B cell (primary cell): Measurements from ENCODE around the gene WFDC1. TPM values are rescaled to one million over a fixed set of nuclear protein-coding genes. Genes with fewer than 3 reads are reported as not detected.

ENCODE experiments used
- ATAC-seq: fragments of 200-7000 bp; cut with Tn5 transposase; one replicate; pipeline ENCODE4 v1.10.0; 2021; ENCODE audit warnings: low read depth, mild to moderate bottlenecking, moderate number of reproducible peaks, moderate library complexity
- CTCF ChIA-PET: fragments of 350-600 bp; sonication (Branson Sonifier 250); formaldehyde crosslinking; loops from one replicate; lab custom pipeline; 2021; ENCODE audit warnings: antibody characterized with exemption, inconsistent platforms; lab: Charles Lee
- POLR2A ChIA-PET: fragments of 350-600 bp; sonication (Branson Sonifier 250); formaldehyde crosslinking; loops from one replicate; lab custom pipeline; 2021; ENCODE audit warnings: antibody characterized with exemption; lab: Charles Lee
- DNase-seq: peaks from one replicate; pipeline ENCODE4 v3.0.0; 2013
- H2AFZ ChIP-seq: 2 replicates; pipeline ENCODE4 v1.6.1; 2012; ENCODE audit warnings: mild to moderate bottlenecking, low read depth, low read length; ENCODE audit not compliant: insufficient read depth, poor library complexity, severe bottlenecking
- H3K27ac ChIP-seq, 2 donors: 1 replicate in 1 of 2; 2 replicates in 1 of 2; pipeline ENCODE4 v1.5.1; 2012 to 2013; ENCODE audit warnings: low read length in 2 of 2, mild to moderate bottlenecking in 2 of 2, moderate library complexity in 1 of 2
- H3K27me3 ChIP-seq, 4 experiments: fragments of 200-600 bp in 1 of 4; sonication (generic) in 1 of 4; replicated peaks in 1 of 4; 1 replicate in 2 of 4; 2 replicates in 2 of 4; pipeline versions ENCODE4 v1.6.1 to v1.7.0; 2013 to 2016; ENCODE audit warnings: low read length in 3 of 4, mild to moderate bottlenecking in 2 of 4, mixed read lengths in 1 of 4, moderate library complexity in 1 of 4; ENCODE audit not compliant: insufficient read depth in 4 of 4, control insufficient read depth in 3 of 4; ENCODE audit errors: control extremely low read depth in 1 of 4
- H3K36me3 ChIP-seq, 2 experiments: replicated peaks in 1 of 2; 1 replicate in 1 of 2; 2 replicates in 1 of 2; pipeline versions ENCODE4 v1.6.1 to v1.7.1; 2013; ENCODE audit warnings: low read length in 1 of 2; ENCODE audit not compliant: insufficient read depth in 2 of 2, control insufficient read depth in 1 of 2; ENCODE audit errors: control extremely low read depth in 1 of 2, extremely low read depth in 1 of 2
- H3K4me1 ChIP-seq, 2 donors: fragments of 200-600 bp in 1 of 2; sonication (generic) in 1 of 2; 1 replicate in 1 of 2; 2 replicates in 1 of 2; pipeline versions ENCODE4 v1.5.1 to v1.6.1; 2013 to 2017; ENCODE audit warnings: low read length in 2 of 2; ENCODE audit not compliant: control insufficient read depth in 2 of 2, insufficient read depth in 2 of 2
- H3K4me2 ChIP-seq: replicated peaks from 2 replicates; pipeline ENCODE3; 2012; ENCODE audit warnings: mild to moderate bottlenecking, low read depth, low read length; ENCODE audit not compliant: poor library complexity, severe bottlenecking
- H3K4me3 ChIP-seq, 5 experiments: fragments of 200-600 bp in 1 of 5; sonication (generic) in 1 of 5; 1 replicate in 3 of 5; 2 replicates in 2 of 5; pipeline versions ENCODE4 v1.5.1 to v1.7.0; 2011 to 2016; ENCODE audit warnings: low read length in 4 of 5, mild to moderate bottlenecking in 4 of 5, low read depth in 2 of 5, control low read depth in 1 of 5, moderate library complexity in 1 of 5; ENCODE audit not compliant: insufficient read depth in 1 of 5; ENCODE audit errors: control extremely low read depth in 1 of 5, extremely low read depth in 1 of 5
- H3K79me2 ChIP-seq: fragments of 200-600 bp; sonication (generic); one replicate; pipeline ENCODE4 v1.6.0; 2016; ENCODE audit warnings: low read length; ENCODE audit not compliant: control insufficient read depth, insufficient read depth
- H3K9ac ChIP-seq: fragments of 200-600 bp; sonication (generic); 2 replicates; pipeline ENCODE4 v1.6.1; 2017; ENCODE audit warnings: mild to moderate bottlenecking, low read length, moderate library complexity
- H3K9me3 ChIP-seq, 3 donors: one replicate each; pipeline versions ENCODE4 v1.6.1 to v1.7.1; 2013; ENCODE audit warnings: low read length in 2 of 3; ENCODE audit not compliant: control insufficient read depth in 2 of 3, insufficient read depth in 1 of 3; ENCODE audit errors: control extremely low read depth in 1 of 3
- H4K20me1 ChIP-seq: 2 replicates; pipeline ENCODE4 v1.6.0; 2012; ENCODE audit warnings: mild to moderate bottlenecking, low read length; ENCODE audit not compliant: insufficient read depth, control insufficient read depth, poor library complexity, severe bottlenecking
- H3K27ac Mint-ChIP-seq: one replicate; pipeline ENCODE4 v1.8.0; 2021; ENCODE audit warnings: mixed read lengths
- H3K27me3 Mint-ChIP-seq: one replicate; pipeline ENCODE4 v1.8.0; 2021; ENCODE audit warnings: mixed read lengths
- H3K4me1 Mint-ChIP-seq: one replicate; pipeline ENCODE4 v1.8.0; 2021; ENCODE audit warnings: mixed read lengths
- H3K4me3 Mint-ChIP-seq: one replicate; pipeline ENCODE4 v1.8.0; 2021; ENCODE audit warnings: mixed read lengths
- H3K9me3 Mint-ChIP-seq: one replicate; pipeline ENCODE4 v1.8.0; 2022; ENCODE audit warnings: mixed read lengths; ENCODE audit not compliant: insufficient read depth
- EZH2 ChIP-seq: IDR thresholded peaks from 2 replicates; pipeline ENCODE4 v1.6.1; 2012; ENCODE audit warnings: borderline replicate concordance, low read depth, mild to moderate bottlenecking, moderate library complexity, low read length; ENCODE audit not compliant: insufficient read depth, poor library complexity, severe bottlenecking
- WGBS: methylation state at CpG from one replicate; pipeline ENCODE4 v1.1.5; 2013; ENCODE audit warnings: missing lambda C conversion rate; ENCODE audit not compliant: insufficient coverage; 5-methylcytosine and 5-hydroxymethylcytosine counted together
- intact Hi-C: fragments of 100-400 bp; cut with micrococcal nuclease; formaldehyde crosslinking; loops from one replicate; pipeline ENCODE4 v1.10.0; 2022
- polyA plus RNA-seq: library from polyadenylated mRNA; depleted of rRNA; stranded (reverse); fragments of >200 nt; gene quantifications from 2 replicates; pipeline ENCODE4 v1.2.3, GENCODE V29; 2012
- total RNA-seq, 2 donors: library from RNA; stranded (reverse); fragments of 120-200 nt in 1 of 2; gene quantifications; 1 replicate in 1 of 2; 2 replicates in 1 of 2; pipeline versions ENCODE4 v1.2.3 to v1.2.4, GENCODE V29; 2013 to 2022
- TF ChIP-seq, protein P1 (sequence below): fragments of 200-600 bp; IDR thresholded peaks from one replicate; pipeline ENCODE4 v1.8.0; 2022; ENCODE audit warnings: antibody characterized with exemption, mild to moderate bottlenecking

WFDC1 gene
- total and polyA plus RNA-seq, 2 donors (not counting 1 experiment from before 2014, with no cell fraction given) = not detected

- ChIA-PET POLR2A (no interaction called here), CTCF (no interaction called here)
- H3K9ac ChIP-seq = no peak overlapping the region
- no peaks in the 10 kb centered on the region for H3K79me2 ChIP-seq
- peaks cover 8% of the 10 kb centered on the region for H3K27me3 Mint-ChIP-seq
- H3K36me3 ChIP-seq = no peaks in the 10 kb centered on the region
- no peaks in the 10 kb centered on the region for H3K9me3 Mint-ChIP-seq
- H3K4me2 ChIP-seq = no peak overlapping the region
- H3K4me1 ChIP-seq = no peaks in the 10 kb centered on the region
- H2AFZ ChIP-seq = no peak overlapping the region
- WGBS = 93% methylated on average over 7 of the region's 8 CpGs
- ATAC-seq = no peak
- no peak for DNase-seq
- no peaks in the 10 kb centered on the region for H3K4me1 Mint-ChIP-seq
- H3K4me3 ChIP-seq = no peak overlapping the region
- intact Hi-C loops = no loop called here
- no peak overlapping the region for H3K27ac Mint-ChIP-seq
- H3K4me3 Mint-ChIP-seq = no peak overlapping the region
- no peaks in the 10 kb centered on the region for H3K27me3 ChIP-seq
- TF ChIP-seq, protein P1, sequence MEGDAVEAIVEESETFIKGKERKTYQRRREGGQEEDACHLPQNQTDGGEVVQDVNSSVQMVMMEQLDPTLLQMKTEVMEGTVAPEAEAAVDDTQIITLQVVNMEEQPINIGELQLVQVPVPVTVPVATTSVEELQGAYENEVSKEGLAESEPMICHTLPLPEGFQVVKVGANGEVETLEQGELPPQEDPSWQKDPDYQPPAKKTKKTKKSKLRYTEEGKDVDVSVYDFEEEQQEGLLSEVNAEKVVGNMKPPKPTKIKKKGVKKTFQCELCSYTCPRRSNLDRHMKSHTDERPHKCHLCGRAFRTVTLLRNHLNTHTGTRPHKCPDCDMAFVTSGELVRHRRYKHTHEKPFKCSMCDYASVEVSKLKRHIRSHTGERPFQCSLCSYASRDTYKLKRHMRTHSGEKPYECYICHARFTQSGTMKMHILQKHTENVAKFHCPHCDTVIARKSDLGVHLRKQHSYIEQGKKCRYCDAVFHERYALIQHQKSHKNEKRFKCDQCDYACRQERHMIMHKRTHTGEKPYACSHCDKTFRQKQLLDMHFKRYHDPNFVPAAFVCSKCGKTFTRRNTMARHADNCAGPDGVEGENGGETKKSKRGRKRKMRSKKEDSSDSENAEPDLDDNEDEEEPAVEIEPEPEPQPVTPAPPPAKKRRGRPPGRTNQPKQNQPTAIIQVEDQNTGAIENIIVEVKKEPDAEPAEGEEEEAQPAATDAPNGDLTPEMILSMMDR = no peak
- TF ChIP-seq EZH2 = no peak
- no peaks in the 10 kb centered on the region for H4K20me1 ChIP-seq
- peaks cover 0 to 3% (median 0%) of the 10 kb centered on the region in 3 donors for H3K9me3 ChIP-seq
- no peak overlapping the region for H3K27ac ChIP-seq
These were observed 50.1 kb downstream of the WFDC1 start for GRCh38 chr16:84344781-84345180.

DNA sequence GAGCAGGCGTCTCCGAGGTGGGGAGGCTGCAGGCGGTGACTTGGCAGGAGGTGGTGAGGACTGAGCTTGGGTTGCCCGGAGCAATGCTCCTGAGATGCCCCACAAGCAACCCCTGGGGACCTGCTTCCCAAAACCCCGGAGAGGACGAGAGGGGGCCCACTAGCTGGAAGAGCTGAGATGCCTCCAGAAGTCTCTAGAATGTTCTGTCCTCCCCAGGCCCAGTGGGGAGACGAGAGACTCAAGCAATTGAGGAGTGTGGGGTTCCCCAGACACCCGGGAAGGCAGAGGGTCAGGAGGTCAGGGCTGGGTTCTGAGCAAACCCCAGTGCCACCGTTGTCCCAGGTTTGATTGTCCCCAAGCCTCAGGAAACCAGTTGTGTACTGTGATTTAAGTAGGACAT, 52.5 kb downstream of the WFDC1 start:
- DNase-seq = no peak
- Histone ChIP-seq H3K4me1 (no peaks in the 10 kb centered on the region), H3K4me2 (no peak overlapping the region), H3K27me3 (no peaks in the 10 kb centered on the region), H3K27ac (no peak overlapping the region), H2AFZ (no peak overlapping the region), H3K9ac (no peak overlapping the region), H4K20me1 (no peaks in the 10 kb centered on the region), H3K79me2 (no peaks in the 10 kb centered on the region), H3K9me3 (peaks cover 0 to 3% (median 0%) of the 10 kb centered on the region in 3 donors), H3K4me3 (no peak overlapping the region), H3K36me3 (no peaks in the 10 kb centered on the region)
- H3K4me3 Mint-ChIP-seq = no peak overlapping the region
- intact Hi-C loops = no loop called here
- ChIA-PET CTCF (no interaction called here), POLR2A (no interaction called here)
- 84% methylated on average over 7 of the region's 9 CpGs for WGBS
- H3K27me3 Mint-ChIP-seq = peaks cover 12% of the 10 kb centered on the region
- no peak for ATAC-seq
- TF ChIP-seq, protein P1 = no peak
- H3K4me1 Mint-ChIP-seq = no peaks in the 10 kb centered on the region
- H3K27ac Mint-ChIP-seq = no peak overlapping the region
- H3K9me3 Mint-ChIP-seq = no peaks in the 10 kb centered on the region
